H1 (cell line): Measurements from ENCODE around the gene HOXD10. TPM values are rescaled to one million over a fixed set of nuclear protein-coding genes. Genes with fewer than 3 reads are reported as not detected.

Source experiments
- CTCF ChIA-PET: fragments of 300-600 bp; sonication (Branson Sonifier 250); formaldehyde crosslinking; loops from one replicate; lab custom pipeline; 2021; ENCODE audit not compliant: partially characterized antibody; lab: Charles Lee
- POLR2A ChIA-PET: fragments of 300-600 bp; sonication (Branson Sonifier 250); formaldehyde crosslinking; loops from one replicate; lab custom pipeline; 2021; ENCODE audit warnings: inconsistent platforms; ENCODE audit not compliant: partially characterized antibody; lab: Charles Lee
- DNase-seq, 2 experiments: peaks; one replicate each; pipeline versions ENCODE4 v3.0.0 to v3.0.0-alpha.2; 2010 to 2022; ENCODE audit warnings: low spot score in 2 of 2, low read depth in 1 of 2, mixed read lengths in 1 of 2
- FAIRE-seq: peaks from 2 replicates; lab custom pipeline; 2011; peaks lifted over from hg19 to GRCh38; lab: Jason Lieb, UNC
- H2AFZ ChIP-seq: 2 replicates; pipeline ENCODE4 v1.8.1; 2012; ENCODE audit warnings: low read length, inconsistent platforms
- H2AK5ac ChIP-seq: 2 replicates; pipeline ENCODE4 v1.6.1; 2013; ENCODE audit warnings: low read depth, low read length
- H2BK120ac ChIP-seq: replicated peaks from 2 replicates; pipeline ENCODE3; 2013; ENCODE audit warnings: low read depth, low read length, inconsistent platforms
- H2BK12ac ChIP-seq: 2 replicates; pipeline ENCODE4 v1.6.1; 2013; ENCODE audit warnings: low read depth, low read length
- H2BK15ac ChIP-seq: 2 replicates; pipeline ENCODE4 v1.6.1; 2013; ENCODE audit warnings: low read length
- H2BK20ac ChIP-seq: 2 replicates; pipeline ENCODE4 v1.6.1; 2013; ENCODE audit warnings: low read length
- H2BK5ac ChIP-seq: 2 replicates; pipeline ENCODE4 v1.6.1; 2013; ENCODE audit warnings: low read depth, low read length
- H3K14ac ChIP-seq: 2 replicates; pipeline ENCODE4 v1.6.1; 2013; ENCODE audit warnings: inconsistent platforms; ENCODE audit not compliant: insufficient read length
- H3K18ac ChIP-seq: 2 replicates; pipeline ENCODE4 v1.6.1; 2013; ENCODE audit warnings: low read length; ENCODE audit errors: extremely low read depth
- H3K23ac ChIP-seq: 2 replicates; pipeline ENCODE4 v1.6.1; 2013; ENCODE audit warnings: inconsistent platforms; ENCODE audit not compliant: insufficient read length
- H3K23me2 ChIP-seq: 2 replicates; pipeline ENCODE4 v1.6.1; 2013; ENCODE audit warnings: low read depth, low read length
- H3K27ac ChIP-seq: 2 replicates; pipeline ENCODE4 v1.6.1; 2011; ENCODE audit warnings: low read depth, low read length, inconsistent platforms
- H3K27me3 ChIP-seq, 4 experiments: replicated peaks in 1 of 4; 1 replicate in 1 of 4; 2 replicates in 3 of 4; pipeline versions ENCODE4 v1.6.1 to v1.8.1; 2011 to 2013; ENCODE audit warnings: low read length in 3 of 4, mild to moderate bottlenecking in 3 of 4, inconsistent platforms in 2 of 4, mixed read lengths in 2 of 4, moderate library complexity in 1 of 4; ENCODE audit not compliant: control insufficient read depth in 3 of 4, insufficient read depth in 3 of 4; ENCODE audit errors: extremely low read depth in 1 of 4
- H3K36me3 ChIP-seq, 4 experiments: 2 replicates each; pipeline versions ENCODE4 v1.6.1 to v1.8.1; 2011 to 2013; ENCODE audit warnings: mild to moderate bottlenecking in 4 of 4, low read length in 3 of 4, moderate library complexity in 2 of 4, control low read depth in 1 of 4, inconsistent platforms in 1 of 4; ENCODE audit not compliant: insufficient read depth in 4 of 4, control insufficient read depth in 2 of 4
- H3K4ac ChIP-seq: replicated peaks from 2 replicates; pipeline ENCODE3; 2013; ENCODE audit warnings: low read length, low read depth, mixed read lengths, inconsistent platforms; ENCODE audit not compliant: insufficient read length
- H3K4me1 ChIP-seq, 4 experiments: replicated peaks in 1 of 4; 1 replicate in 1 of 4; 2 replicates in 3 of 4; pipeline versions ENCODE4 v1.6.1 to v1.8.1; 2011 to 2013; ENCODE audit warnings: low read length in 3 of 4, inconsistent platforms in 2 of 4, mixed read lengths in 1 of 4; ENCODE audit not compliant: insufficient read depth in 4 of 4, control insufficient read depth in 3 of 4
- H3K4me2 ChIP-seq, 2 experiments: 2 replicates each; pipeline versions ENCODE4 v1.6.1 to v1.8.1; 2011 to 2013; ENCODE audit warnings: low read depth in 2 of 2, low read length in 2 of 2, control low read depth in 1 of 2, inconsistent platforms in 1 of 2, mild to moderate bottlenecking in 1 of 2; ENCODE audit not compliant: insufficient read depth in 1 of 2
- H3K4me3 ChIP-seq, 4 experiments: fragments of 200-600, 300-600 bp in 1 of 4; sonication (generic), shearing (Covaris generic), sonication (Bioruptor Twin) in 1 of 4; 2 replicates each; pipeline versions ENCODE4 v1.5.1 to v1.8.1; 2011 to 2016; ENCODE audit warnings: low read length in 4 of 4, low read depth in 3 of 4, control low read depth in 2 of 4, inconsistent platforms in 2 of 4, mild to moderate bottlenecking in 2 of 4, mixed read lengths in 1 of 4, moderate library complexity in 1 of 4; ENCODE audit not compliant: insufficient read depth in 2 of 4; ENCODE audit errors: extremely low read depth in 1 of 4
- H3K56ac ChIP-seq: replicated peaks from 2 replicates; pipeline ENCODE3; 2013; ENCODE audit warnings: low read depth, mild to moderate bottlenecking, mixed read lengths, low read length, inconsistent platforms; ENCODE audit not compliant: insufficient read length
- H3K79me1 ChIP-seq: 2 replicates; pipeline ENCODE4 v1.6.1; 2013; ENCODE audit warnings: low read depth, low read length, control low read depth
- H3K79me2 ChIP-seq, 2 experiments: 2 replicates each; pipeline versions ENCODE4 v1.6.1 to v1.8.1; 2012 to 2013; ENCODE audit warnings: low read length in 2 of 2, mild to moderate bottlenecking in 2 of 2, inconsistent platforms in 1 of 2; ENCODE audit not compliant: insufficient read depth in 2 of 2, control insufficient read depth in 1 of 2
- H3K9ac ChIP-seq, 4 experiments: replicated peaks in 1 of 4; 1 replicate in 1 of 4; 2 replicates in 3 of 4; pipeline versions ENCODE4 v1.6.1 to v1.8.1; 2011 to 2013; ENCODE audit warnings: low read depth in 3 of 4, low read length in 3 of 4, control low read depth in 2 of 4, mild to moderate bottlenecking in 2 of 4, moderate library complexity in 2 of 4, inconsistent platforms in 1 of 4; ENCODE audit errors: extremely low read depth in 1 of 4
- H3K9me3 ChIP-seq, 2 experiments: 2 replicates each; pipeline versions ENCODE4 v1.6.1 to v1.8.1; 2012 to 2013; ENCODE audit warnings: mild to moderate bottlenecking in 2 of 2, moderate library complexity in 2 of 2, control low read depth in 1 of 2, inconsistent platforms in 1 of 2, low read depth in 1 of 2, low read length in 1 of 2, mixed read lengths in 1 of 2; ENCODE audit not compliant: insufficient read depth in 2 of 2
- H4K20me1 ChIP-seq, 2 experiments: replicated peaks in 1 of 2; 2 replicates each; pipeline versions ENCODE3 to v1.8.1; 2011 to 2013; ENCODE audit warnings: inconsistent platforms in 2 of 2, low read length in 2 of 2, mild to moderate bottlenecking in 1 of 2; ENCODE audit not compliant: insufficient read depth in 2 of 2, control insufficient read depth in 1 of 2
- H4K5ac ChIP-seq: 2 replicates; pipeline ENCODE4 v1.6.1; 2013; ENCODE audit warnings: low read length, low read depth, mixed read lengths, inconsistent platforms; ENCODE audit not compliant: insufficient read length
- H4K8ac ChIP-seq: 2 replicates; pipeline ENCODE4 v1.8.0; 2013; ENCODE audit warnings: mild to moderate bottlenecking, moderate library complexity, low read length, inconsistent platforms; ENCODE audit not compliant: insufficient read depth; ENCODE audit errors: extremely low read depth
- H4K91ac ChIP-seq: replicated peaks from 2 replicates; pipeline ENCODE3; 2013; ENCODE audit warnings: low read length, mixed read lengths, inconsistent platforms; ENCODE audit not compliant: insufficient read length
- CEBPB ChIP-seq: IDR thresholded peaks from 2 replicates; pipeline ENCODE4 v1.6.1; 2012; ENCODE audit warnings: low read depth, low read length
- CTCF ChIP-seq, 3 experiments: IDR thresholded peaks; 1 replicate in 2 of 3; 2 replicates in 1 of 3; pipeline versions ENCODE4 v1.5.1 to v1.6.1; 2011; ENCODE audit warnings: low read length in 3 of 3, mild to moderate bottlenecking in 3 of 3, inconsistent platforms in 2 of 3, low read depth in 1 of 3, moderate library complexity in 1 of 3; ENCODE audit not compliant: insufficient read depth in 1 of 3; ENCODE audit errors: control extremely low read depth in 1 of 3
- E2F6 ChIP-seq: IDR thresholded peaks from 2 replicates; pipeline ENCODE4 v1.6.1; 2012; ENCODE audit warnings: inconsistent platforms
- JUND ChIP-seq: IDR thresholded peaks from 2 replicates; pipeline ENCODE4 v1.6.1; 2011; ENCODE audit warnings: mild to moderate bottlenecking, improper control_type of control experiment, low read length
- RAD21 ChIP-seq, 2 experiments: IDR thresholded peaks in 1 of 2; conservative IDR thresholded peaks in 1 of 2; 2 replicates each; pipeline ENCODE4 v1.6.1; 2011; ENCODE audit warnings: low read depth in 2 of 2, low read length in 2 of 2, improper control_type of control experiment in 1 of 2, inconsistent platforms in 1 of 2, mild to moderate bottlenecking in 1 of 2, moderate library complexity in 1 of 2
- RBBP5 ChIP-seq: IDR thresholded peaks from 2 replicates; pipeline ENCODE4 v1.7.1; 2012; ENCODE audit warnings: low read depth, mild to moderate bottlenecking, inconsistent platforms, low read length, moderate library complexity, borderline replicate concordance
- SIX5 ChIP-seq: IDR thresholded peaks from 2 replicates; pipeline ENCODE4 v1.6.1; 2011; ENCODE audit warnings: mild to moderate bottlenecking, low read depth, low read length
- WGBS, 2 experiments: shearing (Covaris generic) in 1 of 2; methylation state at CpG; one replicate each; pipeline versions ENCODE4 v1.1.6 to v1.1.7; 2013 to 2015; ENCODE audit warnings: low lambda C conversion rate in 2 of 2, mixed read lengths in 2 of 2, inconsistent platforms in 1 of 2, low coverage in 1 of 2, missing lambda C conversion rate in 1 of 2; ENCODE audit not compliant: insufficient replicate concordance in 2 of 2, insufficient coverage in 1 of 2, insufficient read length in 1 of 2; ENCODE audit errors: extremely low coverage in 1 of 2, missing lambda C conversion rate in 1 of 2; 5-methylcytosine and 5-hydroxymethylcytosine counted together
- polyA plus RNA-seq, 7 experiments: library from polyadenylated mRNA; depleted of rRNA in 3 of 7; stranded (reverse) in 5 of 7; unstranded in 2 of 7; fragments of >200 nt in 5 of 7; fragments of 200-250 nt in 2 of 7; gene quantifications; 1 replicate in 5 of 7; 2 replicates in 1 of 7; 4 replicates in 1 of 7; pipeline versions ENCODE4 v1.2.1 to v1.2.3, GENCODE V29; 2011 to 2013; ENCODE audit warnings: missing spikeins in 2 of 7, mixed read lengths in 2 of 7
- total RNA-seq: library from RNA; stranded (reverse); fragmentation: NEBNext Ultra II Directional; extraction: Animal tissue kit (Norgen Biotek cat#: 25700); gene quantifications from 2 replicates; pipeline ENCODE4 v1.2.1, GENCODE V29; 2021

HOXD10 gene
- total and polyA plus RNA-seq, 2 of the 8 experiments (the other 6 are each of a cell fraction or from before 2014, with no cell fraction given) = not detected

GRCh38 chr2:176072951-176073904 lies 43.4 kb upstream of the HOXD10 start:
- H4K8ac ChIP-seq = no peak overlapping the region
- no peaks in the 10 kb centered on the region for H3K79me2 ChIP-seq
- no peak overlapping the region for H2AK5ac ChIP-seq
- POLR2A ChIA-PET = no interaction called here
- FAIRE-seq = no peak
- H3K9ac ChIP-seq = no peak overlapping the region
- H3K4me3 ChIP-seq = no peak overlapping the region
- H4K20me1 ChIP-seq = peaks cover 16 to 17% of the 10 kb centered on the region in 2 experiments
- H2BK5ac ChIP-seq = no peak overlapping the region
- H2BK15ac ChIP-seq = no peak overlapping the region
- CTCF ChIA-PET = interaction anchor here (0.5 to 3.7 kb wide), 7 partner anchors 9 to 512 kb away, joined by 3 to 26 read pairs (median 5); no protein-coding TSS in a partner anchor
- H3K56ac ChIP-seq = no peak overlapping the region
- H3K36me3 ChIP-seq = peaks cover 0 to 4% (median 0%) of the 10 kb centered on the region in 4 experiments; a peak in 1 of 8 replicates
- WGBS, 2 experiments = 13% methylated on average over 26 of the region's 29 CpGs; no CpG with 5 or more reads in 1 of the 2 experiments
- no peak overlapping the region for H3K18ac ChIP-seq
- H4K91ac ChIP-seq = no peak overlapping the region
- no peak overlapping the region for H2BK120ac ChIP-seq
- no peaks in the 10 kb centered on the region for H3K79me1 ChIP-seq
- H3K14ac ChIP-seq = no peak overlapping the region
- H3K4me2 ChIP-seq = no peak overlapping the region; a peak in 1 of 4 replicates
- no peak overlapping the region for H2AFZ ChIP-seq
- H4K5ac ChIP-seq = no peak overlapping the region
- DNase-seq = peak in 1 of 2 experiments; percentile 57
- peaks cover 3 to 9% (median 6%) of the 10 kb centered on the region in 4 experiments; a peak in 5 of 7 replicates for H3K4me1 ChIP-seq
- no peak overlapping the region for H3K23ac ChIP-seq
- H2BK12ac ChIP-seq = no peak overlapping the region
- H3K27ac ChIP-seq = no peak overlapping the region
- H2BK20ac ChIP-seq = no peak overlapping the region
- peaks cover 90 to 100% (median 96%) of the 10 kb centered on the region in 4 experiments for H3K27me3 ChIP-seq
- H3K9me3 ChIP-seq = no peaks in the 10 kb centered on the region
- no peaks in the 10 kb centered on the region for H3K23me2 ChIP-seq
- H3K4ac ChIP-seq = no peak overlapping the region
- TF ChIP-seq RBBP5 (no peak), JUND (no peak), CEBPB (no peak), RAD21 (IDR thresholded peaks at IDR 0.05 in 1 of 2, conservative IDR thresholded peaks at IDR 0.05 in 1 of 2; ENCODE audit: low read depth in 2 of 2, low read length in 2 of 2) (no peak), CTCF (IDR thresholded peaks at IDR 0.05; ENCODE audit: control extremely low read depth in 1 of 3, insufficient read depth in 1 of 3, low read depth in 1 of 3, low read length in 3 of 3) (peak in 2 of 3 experiments; percentile 8 to 10; a peak in 2 of 4 replicates), SIX5 (no peak), E2F6 (no peak)
